ENCODE measurements around the gene GRB7.

GRB7 gene

DNA sequence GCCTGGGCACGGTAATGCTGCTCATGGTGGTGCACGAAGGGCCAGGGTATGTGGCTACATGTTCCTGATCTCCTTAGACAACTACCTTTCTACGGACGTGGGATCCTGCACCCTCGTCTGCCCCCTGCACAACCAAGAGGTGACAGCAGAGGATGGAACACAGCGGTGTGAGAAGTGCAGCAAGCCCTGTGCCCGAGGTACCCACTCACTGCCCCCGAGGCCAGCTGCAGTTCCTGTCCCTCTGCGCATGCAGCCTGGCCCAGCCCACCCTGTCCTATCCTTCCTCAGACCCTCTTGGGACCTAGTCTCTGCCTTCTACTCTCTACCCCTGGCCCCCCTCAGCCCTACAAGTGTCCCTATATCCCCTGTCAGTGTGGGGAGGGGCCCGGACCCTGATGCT lies 25.9 kb upstream of the GRB7 start:
- no peak for TF ChIP-seq SIN3A (IDR thresholded peaks at IDR 0.05; ENCODE audit: borderline replicate concordance, insufficient read depth, low read length)
- TF ChIP-seq, protein P1, sequence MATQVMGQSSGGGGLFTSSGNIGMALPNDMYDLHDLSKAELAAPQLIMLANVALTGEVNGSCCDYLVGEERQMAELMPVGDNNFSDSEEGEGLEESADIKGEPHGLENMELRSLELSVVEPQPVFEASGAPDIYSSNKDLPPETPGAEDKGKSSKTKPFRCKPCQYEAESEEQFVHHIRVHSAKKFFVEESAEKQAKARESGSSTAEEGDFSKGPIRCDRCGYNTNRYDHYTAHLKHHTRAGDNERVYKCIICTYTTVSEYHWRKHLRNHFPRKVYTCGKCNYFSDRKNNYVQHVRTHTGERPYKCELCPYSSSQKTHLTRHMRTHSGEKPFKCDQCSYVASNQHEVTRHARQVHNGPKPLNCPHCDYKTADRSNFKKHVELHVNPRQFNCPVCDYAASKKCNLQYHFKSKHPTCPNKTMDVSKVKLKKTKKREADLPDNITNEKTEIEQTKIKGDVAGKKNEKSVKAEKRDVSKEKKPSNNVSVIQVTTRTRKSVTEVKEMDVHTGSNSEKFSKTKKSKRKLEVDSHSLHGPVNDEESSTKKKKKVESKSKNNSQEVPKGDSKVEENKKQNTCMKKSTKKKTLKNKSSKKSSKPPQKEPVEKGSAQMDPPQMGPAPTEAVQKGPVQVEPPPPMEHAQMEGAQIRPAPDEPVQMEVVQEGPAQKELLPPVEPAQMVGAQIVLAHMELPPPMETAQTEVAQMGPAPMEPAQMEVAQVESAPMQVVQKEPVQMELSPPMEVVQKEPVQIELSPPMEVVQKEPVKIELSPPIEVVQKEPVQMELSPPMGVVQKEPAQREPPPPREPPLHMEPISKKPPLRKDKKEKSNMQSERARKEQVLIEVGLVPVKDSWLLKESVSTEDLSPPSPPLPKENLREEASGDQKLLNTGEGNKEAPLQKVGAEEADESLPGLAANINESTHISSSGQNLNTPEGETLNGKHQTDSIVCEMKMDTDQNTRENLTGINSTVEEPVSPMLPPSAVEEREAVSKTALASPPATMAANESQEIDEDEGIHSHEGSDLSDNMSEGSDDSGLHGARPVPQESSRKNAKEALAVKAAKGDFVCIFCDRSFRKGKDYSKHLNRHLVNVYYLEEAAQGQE (IDR thresholded peaks at IDR 0.05; ENCODE audit: insufficient read depth in 1 of 2, low read depth in 2 of 2, low read length in 2 of 2) = no peak

DNA sequence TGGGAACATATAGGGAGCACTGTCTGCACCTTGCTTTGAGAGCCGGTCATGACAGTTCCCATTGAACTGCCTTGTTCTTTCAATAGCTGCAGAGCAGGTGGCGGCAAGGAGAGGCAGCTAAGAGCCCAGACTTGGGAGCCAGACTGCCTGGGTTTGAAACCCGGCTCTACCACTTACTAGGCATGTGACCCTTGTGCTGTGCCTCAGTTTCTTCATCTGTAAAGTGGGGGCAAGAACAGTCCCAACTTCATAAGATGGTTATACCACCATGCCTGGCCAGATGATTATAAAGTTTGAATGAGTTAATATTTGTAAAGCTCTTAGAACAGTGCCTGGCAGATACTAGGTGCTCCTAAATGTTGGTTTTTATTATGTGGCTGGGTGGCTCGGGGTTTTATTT lies 23.5 kb upstream of the GRB7 start:
- TF ChIP-seq POLR2AphosphoS5 (IDR thresholded peaks at IDR 0.05; ENCODE audit: low read depth, low read length) (no peak), SIN3A (IDR thresholded peaks at IDR 0.05; ENCODE audit: borderline replicate concordance, insufficient read depth, low read length) (no peak), FOXP2 (optimal IDR thresholded peaks at IDR 0.05; ENCODE audit: borderline replicate concordance, extremely low read depth, extremely low read length, insufficient read depth) (no peak), TAF1 (IDR thresholded peaks at IDR 0.05; ENCODE audit: borderline replicate concordance, insufficient read depth, low read length) (no peak)
- TF ChIP-seq, protein P1 (IDR thresholded peaks at IDR 0.05; ENCODE audit: insufficient read depth in 1 of 2, low read depth in 2 of 2, low read length in 2 of 2) = no peak

DNA sequence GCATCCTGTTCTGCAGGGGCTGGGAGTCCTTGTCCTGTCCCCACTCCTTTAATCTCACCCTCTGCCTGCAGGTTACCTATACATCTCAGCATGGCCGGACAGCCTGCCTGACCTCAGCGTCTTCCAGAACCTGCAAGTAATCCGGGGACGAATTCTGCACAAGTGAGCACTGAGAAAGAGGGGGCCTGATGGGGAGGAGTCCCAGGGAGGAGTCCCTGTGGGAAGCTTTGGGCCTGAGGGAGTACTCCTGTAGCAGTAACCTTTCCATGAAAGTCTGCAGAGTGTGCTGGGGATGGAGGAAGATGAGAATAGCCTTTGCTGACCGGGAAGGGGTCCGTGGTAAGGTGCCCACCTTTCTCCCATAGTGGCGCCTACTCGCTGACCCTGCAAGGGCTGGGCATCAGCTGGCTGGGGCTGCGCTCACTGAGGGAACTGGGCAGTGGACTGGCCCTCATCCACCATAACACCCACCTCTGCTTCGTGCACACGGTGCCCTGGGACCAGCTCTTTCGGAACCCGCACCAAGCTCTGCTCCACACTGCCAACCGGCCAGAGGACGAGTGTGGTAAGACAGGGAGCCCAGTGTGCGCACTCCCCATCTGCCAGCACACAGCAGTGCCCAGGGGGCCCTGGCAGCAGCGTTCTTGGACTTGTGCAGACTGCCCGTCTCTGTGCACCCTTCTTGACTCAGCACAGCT lies 22.2 kb upstream of the GRB7 start:
- no peak for TF ChIP-seq SIN3A (IDR thresholded peaks at IDR 0.05; ENCODE audit: borderline replicate concordance, insufficient read depth, low read length)

DNA sequence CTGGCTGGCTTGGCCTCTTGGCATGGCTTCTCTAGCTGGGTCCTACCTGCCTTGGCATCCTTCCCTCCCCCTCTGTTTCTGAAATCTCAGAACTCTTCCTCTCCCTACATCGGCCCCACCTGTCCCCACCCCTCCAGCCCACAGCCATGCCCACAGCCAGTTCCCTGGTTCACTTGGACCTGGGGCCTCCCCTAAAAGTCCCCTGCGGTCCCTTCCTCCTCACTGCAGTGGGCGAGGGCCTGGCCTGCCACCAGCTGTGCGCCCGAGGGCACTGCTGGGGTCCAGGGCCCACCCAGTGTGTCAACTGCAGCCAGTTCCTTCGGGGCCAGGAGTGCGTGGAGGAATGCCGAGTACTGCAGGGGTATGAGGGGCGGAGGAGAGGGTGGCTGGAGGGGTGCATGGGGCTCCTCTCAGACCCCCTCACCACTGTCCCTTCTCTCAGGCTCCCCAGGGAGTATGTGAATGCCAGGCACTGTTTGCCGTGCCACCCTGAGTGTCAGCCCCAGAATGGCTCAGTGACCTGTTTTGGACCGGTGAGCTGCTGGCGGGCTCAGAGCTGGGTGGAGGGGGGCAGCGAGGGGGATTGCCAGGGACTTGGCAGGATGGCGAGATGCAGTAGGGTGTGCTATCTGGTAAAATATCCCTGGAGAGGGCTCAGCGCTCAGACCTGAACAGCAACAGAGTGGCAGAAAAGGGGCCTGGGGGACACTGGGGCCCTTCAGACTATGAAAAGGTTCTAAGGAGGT lies 21.5 kb upstream of the GRB7 start:
- TF ChIP-seq, protein P1 (IDR thresholded peaks at IDR 0.05; ENCODE audit: insufficient read depth in 1 of 2, low read depth in 2 of 2, low read length in 2 of 2) = no peak
- TF ChIP-seq POLR2AphosphoS5 (IDR thresholded peaks at IDR 0.05; ENCODE audit: low read depth, low read length) (no peak), TAF1 (IDR thresholded peaks at IDR 0.05; ENCODE audit: borderline replicate concordance, insufficient read depth, low read length) (no peak), FOXP2 (optimal IDR thresholded peaks at IDR 0.05; ENCODE audit: borderline replicate concordance, extremely low read depth, extremely low read length, insufficient read depth) (no peak), SIN3A (IDR thresholded peaks at IDR 0.05; ENCODE audit: borderline replicate concordance, insufficient read depth, low read length) (no peak)

DNA sequence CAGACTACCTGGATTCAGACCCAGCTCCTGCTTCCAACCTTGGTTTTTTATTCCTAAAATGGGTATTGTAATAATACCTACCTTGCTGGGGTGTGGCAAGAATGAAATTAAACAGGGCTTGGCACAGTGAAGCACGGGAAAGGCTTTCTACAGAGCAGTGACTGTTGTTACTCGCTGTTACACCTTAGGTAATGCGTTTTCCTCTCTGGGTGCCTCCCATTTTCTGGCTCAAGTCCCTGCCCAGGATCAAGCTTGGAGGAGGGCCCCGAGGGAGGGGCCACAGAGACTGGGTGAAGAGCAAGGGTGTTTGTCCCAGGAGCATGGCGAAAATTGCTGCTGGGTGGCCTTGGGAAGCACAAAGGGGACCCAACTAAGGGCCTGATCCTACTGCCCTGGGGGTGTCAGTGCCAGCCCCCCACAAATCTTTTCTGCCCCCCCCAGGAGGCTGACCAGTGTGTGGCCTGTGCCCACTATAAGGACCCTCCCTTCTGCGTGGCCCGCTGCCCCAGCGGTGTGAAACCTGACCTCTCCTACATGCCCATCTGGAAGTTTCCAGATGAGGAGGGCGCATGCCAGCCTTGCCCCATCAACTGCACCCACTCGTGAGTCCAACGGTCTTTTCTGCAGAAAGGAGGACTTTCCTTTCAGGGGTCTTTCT lies 20.7 kb upstream of the GRB7 start:
- TF ChIP-seq POLR2AphosphoS5 (IDR thresholded peaks at IDR 0.05; ENCODE audit: low read depth, low read length) (no peak), FOXP2 (optimal IDR thresholded peaks at IDR 0.05; ENCODE audit: borderline replicate concordance, extremely low read depth, extremely low read length, insufficient read depth) (no peak), TAF1 (IDR thresholded peaks at IDR 0.05; ENCODE audit: borderline replicate concordance, insufficient read depth, low read length) (no peak), SIN3A (IDR thresholded peaks at IDR 0.05; ENCODE audit: borderline replicate concordance, insufficient read depth, low read length) (no peak)
- TF ChIP-seq, protein P1 (IDR thresholded peaks at IDR 0.05; ENCODE audit: insufficient read depth in 1 of 2, low read depth in 2 of 2, low read length in 2 of 2) = no peak

All from PFSK-1 (cell line).